ENCODE measurements around the gene DIAPH3. TPM values are rescaled to one million over a fixed set of nuclear protein-coding genes. Genes with fewer than 3 reads are reported as not detected.

The DIAPH3 gene
- total and polyA plus RNA-seq, 2 of the 8 experiments (the other 6 are each of a cell fraction or from before 2014, with no cell fraction given): 8.0 to 30.8 TPM

DNA sequence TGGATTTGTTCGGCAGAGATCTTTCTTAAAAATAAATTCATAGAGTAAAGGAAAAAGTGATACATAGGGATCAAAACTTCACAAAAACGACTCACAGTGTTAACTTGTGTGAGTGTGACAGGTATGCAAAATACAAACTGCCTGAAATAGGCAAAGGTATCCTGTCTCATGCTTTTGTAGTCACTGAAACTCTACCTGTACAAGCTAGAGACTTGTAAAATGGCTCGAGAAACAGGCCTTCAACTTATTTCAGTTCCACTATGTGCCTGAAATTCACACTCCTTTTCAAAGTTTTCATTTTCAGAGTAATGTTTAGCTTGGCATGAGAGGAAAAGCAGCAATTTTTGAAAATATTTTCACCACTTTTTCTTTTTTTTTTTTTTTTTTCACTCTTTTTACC, 290.4 kb downstream of the DIAPH3 start:
- Histone ChIP-seq H2BK5ac (ENCODE audit: low read depth, low read length) (no peak overlapping the region), H3K4me2 (ENCODE audit: insufficient read depth in 1 of 2, low read depth in 2 of 2, low read length in 2 of 2) (no peak overlapping the region), H4K8ac (ENCODE audit: extremely low read depth, insufficient read depth, low read length) (no peak overlapping the region), H2BK20ac (ENCODE audit: low read length) (no peak overlapping the region), H4K5ac (ENCODE audit: insufficient read length, low read depth, low read length) (no peak overlapping the region), H2BK15ac (ENCODE audit: low read length) (no peak overlapping the region), H2AFZ (ENCODE audit: low read length) (no peak overlapping the region), H4K91ac (replicated peaks; ENCODE audit: insufficient read length, low read length) (no peak overlapping the region), H3K9ac (replicated peaks in 1 of 4; ENCODE audit: extremely low read depth in 1 of 4, low read depth in 3 of 4, low read length in 3 of 4) (no peak overlapping the region), H3K9me3 (ENCODE audit: insufficient read depth in 2 of 2, low read depth in 1 of 2, low read length in 1 of 2) (no peaks in the 10 kb centered on the region), H4K20me1 (replicated peaks in 1 of 2; ENCODE audit: control insufficient read depth in 1 of 2, insufficient read depth in 2 of 2, low read length in 2 of 2) (no peaks in the 10 kb centered on the region), H3K14ac (ENCODE audit: insufficient read length) (no peak overlapping the region), H3K4ac (replicated peaks; ENCODE audit: insufficient read length, low read depth, low read length) (no peak overlapping the region), H3K18ac (ENCODE audit: extremely low read depth, low read length) (no peak overlapping the region), H2BK12ac (ENCODE audit: low read depth, low read length) (no peak overlapping the region), H2BK120ac (replicated peaks; ENCODE audit: low read depth, low read length) (no peak overlapping the region), H3K27me3 (replicated peaks in 1 of 4; ENCODE audit: control insufficient read depth in 3 of 4, extremely low read depth in 1 of 4, insufficient read depth in 3 of 4, low read length in 3 of 4) (no peaks in the 10 kb centered on the region), H3K79me1 (ENCODE audit: low read depth, low read length) (no peaks in the 10 kb centered on the region), H2AK5ac (ENCODE audit: low read depth, low read length) (no peak overlapping the region), H3K23ac (ENCODE audit: insufficient read length) (no peak overlapping the region), H3K4me3 (ENCODE audit: extremely low read depth in 1 of 4, insufficient read depth in 2 of 4, low read depth in 3 of 4, low read length in 4 of 4) (no peak overlapping the region), H3K4me1 (replicated peaks in 1 of 4; ENCODE audit: control insufficient read depth in 3 of 4, insufficient read depth in 4 of 4, low read length in 3 of 4) (peaks cover 0 to 5% (median 3%) of the 10 kb centered on the region in 4 experiments; a peak in 3 of 7 replicates), H3K23me2 (ENCODE audit: low read depth, low read length) (no peaks in the 10 kb centered on the region), H3K36me3 (ENCODE audit: control insufficient read depth in 2 of 4, insufficient read depth in 4 of 4, low read length in 3 of 4) (no peaks in the 10 kb centered on the region), H3K27ac (ENCODE audit: low read depth, low read length) (no peak overlapping the region), H3K79me2 (ENCODE audit: control insufficient read depth in 1 of 2, insufficient read depth in 2 of 2, low read length in 2 of 2) (no peaks in the 10 kb centered on the region), H3K56ac (replicated peaks; ENCODE audit: insufficient read length, low read depth, low read length) (no peak overlapping the region)
- POLR2A ChIA-PET (ENCODE audit: partially characterized antibody): no interaction called here
- 73% methylated on average over 3 of the region's 3 CpGs; no CpG with 5 or more reads in 1 of the 2 experiments for WGBS, 2 experiments (ENCODE audit: extremely low coverage in 1 of 2, insufficient coverage in 1 of 2, insufficient read length in 1 of 2, insufficient replicate concordance in 2 of 2, low coverage in 1 of 2, low lambda C conversion rate in 2 of 2, missing lambda C conversion rate in 1 of 2)
- CTCF ChIA-PET (ENCODE audit: partially characterized antibody): interaction anchor here (0.7 to 0.9 kb wide), 2 partner anchors 33 to 549 kb away, joined by 3 to 4 read pairs; no protein-coding TSS in a partner anchor
- no peak for DNase-seq (ENCODE audit: low read depth in 1 of 2, low spot score in 2 of 2)
- FAIRE-seq: no peak

Data from H1 (cell line).